Osteoblast (primary cell): ENCODE results near the gene POGLUT3. TPM values are rescaled to one million over a fixed set of nuclear protein-coding genes. Genes with fewer than 3 reads are reported as not detected.

Source experiments
- DNase-seq: peaks from one replicate; pipeline ENCODE4 v3.0.0; 2011; ENCODE audit warnings: low spot score, mixed read lengths; ENCODE audit not compliant: insufficient read length; ENCODE audit errors: missing footprints
- H2AFZ ChIP-seq: 2 replicates; pipeline ENCODE4 v1.6.0; 2011; ENCODE audit warnings: mild to moderate bottlenecking, low read length
- H3K27ac ChIP-seq: 2 replicates; pipeline ENCODE4 v1.5.1; 2011; ENCODE audit warnings: mild to moderate bottlenecking, low read depth, low read length, moderate library complexity
- H3K27me3 ChIP-seq: 2 replicates; pipeline ENCODE4 v1.6.0; 2012; ENCODE audit warnings: mild to moderate bottlenecking, control low read depth, inconsistent platforms, low read length, moderate library complexity; ENCODE audit not compliant: insufficient read depth
- H3K36me3 ChIP-seq: 2 replicates; pipeline ENCODE4 v1.5.1; 2011; ENCODE audit warnings: mild to moderate bottlenecking, low read length, control low read depth, moderate library complexity; ENCODE audit not compliant: insufficient read depth
- H3K4me1 ChIP-seq: 2 replicates; pipeline ENCODE4 v1.5.1; 2011; ENCODE audit warnings: mild to moderate bottlenecking, low read length, control low read depth, moderate library complexity; ENCODE audit not compliant: insufficient read depth
- H3K4me2 ChIP-seq: 2 replicates; pipeline ENCODE4 v1.6.0; 2011; ENCODE audit warnings: mild to moderate bottlenecking, low read length; ENCODE audit not compliant: insufficient read depth
- H3K4me3 ChIP-seq: fragments of 200-600 bp; sonication (generic); 3 replicates; pipeline ENCODE4 v1.5.1; 2012; ENCODE audit warnings: mild to moderate bottlenecking, low read length, inconsistent platforms; ENCODE audit not compliant: insufficient read depth
- H3K79me2 ChIP-seq: 2 replicates; pipeline ENCODE4 v1.6.0; 2012; ENCODE audit warnings: mild to moderate bottlenecking, low read length, control low read depth, inconsistent platforms; ENCODE audit not compliant: insufficient read depth
- H3K9me3 ChIP-seq: 2 replicates; pipeline ENCODE4 v1.5.1; 2011; ENCODE audit warnings: low read depth, low read length, control low read depth
- H4K20me1 ChIP-seq: 2 replicates; pipeline ENCODE4 v1.6.0; 2012; ENCODE audit warnings: mild to moderate bottlenecking, low read length, control low read depth; ENCODE audit not compliant: insufficient read depth
- total RNA-seq: library from RNA; depleted of rRNA; stranded (reverse); fragments of >200 nt; gene quantifications from 2 replicates; pipeline ENCODE4 v1.2.3, GENCODE V29; 2012
- TF ChIP-seq, protein P1 (sequence below): IDR thresholded peaks from 2 replicates; pipeline ENCODE4 v1.5.1; 2011; ENCODE audit warnings: mild to moderate bottlenecking, low read depth, low read length, moderate library complexity; ENCODE audit errors: extremely low read depth

Gene POGLUT3
- total RNA-seq, 1 donor = 29.0 TPM

DNA sequence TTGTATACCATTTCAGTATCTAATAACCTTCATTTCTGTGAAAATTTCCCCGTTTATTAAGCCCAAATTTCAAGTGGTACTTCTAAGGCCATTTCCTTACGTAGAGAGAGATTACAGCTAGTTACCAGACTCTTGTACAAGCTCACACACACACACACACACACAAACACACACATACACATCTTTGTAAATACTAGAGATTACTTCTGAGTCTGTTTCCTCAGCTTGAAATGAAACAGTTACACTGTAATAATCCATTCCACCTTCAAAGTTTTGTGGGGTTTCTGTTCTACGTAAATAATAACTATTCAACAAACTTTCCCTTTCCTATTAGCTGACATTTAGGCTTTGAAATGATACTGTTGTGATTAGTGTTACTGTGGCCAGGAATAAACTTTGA lies 6.2 kb downstream of the POGLUT3 start:
- no peaks in the 10 kb centered on the region for H4K20me1 ChIP-seq
- H3K9me3 ChIP-seq = no peaks in the 10 kb centered on the region
- TF ChIP-seq, protein P1, sequence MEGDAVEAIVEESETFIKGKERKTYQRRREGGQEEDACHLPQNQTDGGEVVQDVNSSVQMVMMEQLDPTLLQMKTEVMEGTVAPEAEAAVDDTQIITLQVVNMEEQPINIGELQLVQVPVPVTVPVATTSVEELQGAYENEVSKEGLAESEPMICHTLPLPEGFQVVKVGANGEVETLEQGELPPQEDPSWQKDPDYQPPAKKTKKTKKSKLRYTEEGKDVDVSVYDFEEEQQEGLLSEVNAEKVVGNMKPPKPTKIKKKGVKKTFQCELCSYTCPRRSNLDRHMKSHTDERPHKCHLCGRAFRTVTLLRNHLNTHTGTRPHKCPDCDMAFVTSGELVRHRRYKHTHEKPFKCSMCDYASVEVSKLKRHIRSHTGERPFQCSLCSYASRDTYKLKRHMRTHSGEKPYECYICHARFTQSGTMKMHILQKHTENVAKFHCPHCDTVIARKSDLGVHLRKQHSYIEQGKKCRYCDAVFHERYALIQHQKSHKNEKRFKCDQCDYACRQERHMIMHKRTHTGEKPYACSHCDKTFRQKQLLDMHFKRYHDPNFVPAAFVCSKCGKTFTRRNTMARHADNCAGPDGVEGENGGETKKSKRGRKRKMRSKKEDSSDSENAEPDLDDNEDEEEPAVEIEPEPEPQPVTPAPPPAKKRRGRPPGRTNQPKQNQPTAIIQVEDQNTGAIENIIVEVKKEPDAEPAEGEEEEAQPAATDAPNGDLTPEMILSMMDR = no peak
- peaks cover 2% of the 10 kb centered on the region for H3K4me1 ChIP-seq
- no peak overlapping the region for H3K4me3 ChIP-seq
- H3K36me3 ChIP-seq = peaks cover 3% of the 10 kb centered on the region
- H3K27me3 ChIP-seq = no peaks in the 10 kb centered on the region
- no peak overlapping the region for H3K27ac ChIP-seq
- no peak for DNase-seq
- no peak overlapping the region for H3K4me2 ChIP-seq
- H2AFZ ChIP-seq = peak overlapping the region; percentile 36
- H3K79me2 ChIP-seq = peaks cover 35% of the 10 kb centered on the region

DNA sequence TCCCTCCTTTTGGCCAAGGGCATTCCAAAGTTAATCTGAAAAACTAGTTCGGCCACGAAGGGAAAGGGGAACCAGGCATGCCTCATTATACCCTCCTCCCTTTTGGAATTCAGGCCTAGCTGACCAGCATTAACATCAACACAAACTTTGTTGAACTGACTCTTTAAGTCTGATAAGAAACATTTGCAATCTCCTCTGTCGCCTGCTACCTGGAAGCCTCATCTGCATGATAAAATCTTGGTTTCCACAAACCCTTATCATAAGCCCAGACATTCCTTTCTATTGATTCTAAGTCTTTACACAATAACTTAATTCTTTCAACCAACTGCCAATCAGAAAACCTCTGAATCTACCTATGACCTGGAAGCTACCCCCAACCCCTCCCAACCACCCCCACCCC lies 11.4 kb downstream of the POGLUT3 start:
- Histone ChIP-seq H3K4me2 (no peak overlapping the region), H3K9me3 (no peaks in the 10 kb centered on the region), H4K20me1 (no peaks in the 10 kb centered on the region), H2AFZ (no peak overlapping the region), H3K27ac (no peak overlapping the region), H3K4me3 (no peak overlapping the region), H3K27me3 (no peaks in the 10 kb centered on the region), H3K4me1 (no peaks in the 10 kb centered on the region), H3K79me2 (peaks cover 2% of the 10 kb centered on the region), H3K36me3 (peaks cover 25% of the 10 kb centered on the region)
- TF ChIP-seq, protein P1 = no peak
- no peak for DNase-seq

DNA sequence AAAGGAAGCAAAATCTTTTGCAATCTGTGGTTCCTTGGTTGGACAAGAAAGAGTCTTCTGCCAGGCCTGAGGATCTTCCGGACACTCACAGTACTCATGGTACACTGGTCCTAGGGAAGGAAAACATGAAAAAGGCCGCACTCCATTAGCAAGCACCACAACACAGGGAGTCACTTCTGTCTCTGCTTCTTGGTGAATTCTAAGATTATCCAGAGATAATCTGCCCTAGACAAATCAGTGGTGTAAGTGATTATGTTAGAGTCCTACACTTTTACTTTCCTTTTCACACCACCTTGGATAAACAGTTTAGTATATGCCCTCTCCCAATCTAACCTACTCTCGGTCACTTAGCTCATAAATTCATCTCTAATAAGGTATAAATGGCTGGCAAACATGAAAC lies 11.9 kb downstream of the POGLUT3 start:
- Histone ChIP-seq H3K27me3 (no peaks in the 10 kb centered on the region), H3K79me2 (no peaks in the 10 kb centered on the region), H3K4me3 (no peak overlapping the region), H3K27ac (no peak overlapping the region), H3K4me1 (no peaks in the 10 kb centered on the region), H3K36me3 (peaks cover 30% of the 10 kb centered on the region), H3K4me2 (no peak overlapping the region), H3K9me3 (no peaks in the 10 kb centered on the region), H4K20me1 (no peaks in the 10 kb centered on the region), H2AFZ (no peak overlapping the region)
- DNase-seq = no peak
- TF ChIP-seq, protein P1 = no peak

DNA sequence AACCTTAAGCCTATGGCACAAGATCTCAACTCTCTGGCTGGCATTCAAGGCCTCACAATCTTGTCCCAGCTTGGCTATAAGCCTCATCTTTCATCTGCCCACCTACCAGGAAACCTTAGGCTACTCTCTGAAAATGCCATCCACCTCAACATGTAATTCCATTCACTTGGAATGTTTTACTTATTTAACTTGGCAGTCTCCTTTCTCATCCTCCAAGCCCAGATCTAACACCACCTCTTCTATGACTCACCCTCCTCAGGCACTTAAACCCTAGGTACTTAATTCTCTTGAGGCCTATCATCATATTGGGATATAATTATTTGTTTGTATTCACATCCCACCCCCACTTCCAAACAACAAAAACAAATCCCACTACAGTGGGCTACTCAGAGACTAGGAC lies 15.0 kb downstream of the POGLUT3 start:
- no peaks in the 10 kb centered on the region for H3K4me1 ChIP-seq
- H3K27ac ChIP-seq = no peak overlapping the region
- H3K4me3 ChIP-seq = no peak overlapping the region
- H3K4me2 ChIP-seq = no peak overlapping the region
- TF ChIP-seq, protein P1 = no peak
- H4K20me1 ChIP-seq = no peaks in the 10 kb centered on the region
- peaks cover 42% of the 10 kb centered on the region for H3K36me3 ChIP-seq
- H3K27me3 ChIP-seq = no peaks in the 10 kb centered on the region
- H3K79me2 ChIP-seq = no peaks in the 10 kb centered on the region
- H2AFZ ChIP-seq = no peak overlapping the region
- no peak for DNase-seq
- no peaks in the 10 kb centered on the region for H3K9me3 ChIP-seq
